Psoas muscle (tissue), 8 donors: ENCODE measurements around the gene EFCAB11. TPM values are rescaled to one million over a fixed set of nuclear protein-coding genes. Genes with fewer than 3 reads are reported as not detected.
A peak's percentile ranks its signal among the peaks of the same experiment; 100 is the strongest.

Source experiments
- ATAC-seq, 4 donors: fragments of 200-7000 bp; cut with Tn5 transposase; one replicate each; pipeline ENCODE4 v1.9.1; 2020; ENCODE audit warnings: moderate library complexity in 3 of 4, mild to moderate bottlenecking in 2 of 4
- DNase-seq, 2 donors: peaks; one replicate each; pipeline ENCODE4 v3.0.0-alpha.2; 2020
- H3K27ac ChIP-seq: fragments of 200-600 bp; one replicate; pipeline ENCODE4 v1.8.0; 2022
- H3K27me3 ChIP-seq, 3 donors: fragments of 200-600 bp in 1 of 3; one replicate each; pipeline versions ENCODE4 v1.6.1 to v1.8.0; 2013 to 2022; ENCODE audit warnings: low read length in 2 of 3, mild to moderate bottlenecking in 2 of 3, moderate library complexity in 1 of 3; ENCODE audit not compliant: insufficient read depth in 3 of 3
- H3K36me3 ChIP-seq, 2 donors: fragments of 200-600 bp in 1 of 2; one replicate each; pipeline versions ENCODE4 v1.6.1 to v1.8.0; 2013 to 2022; ENCODE audit warnings: low read depth in 1 of 2, mild to moderate bottlenecking in 1 of 2, moderate library complexity in 1 of 2; ENCODE audit not compliant: insufficient read depth in 1 of 2
- H3K4me1 ChIP-seq: fragments of 200-600 bp; one replicate; pipeline ENCODE4 v1.8.0; 2022
- H3K4me3 ChIP-seq: fragments of 200-600 bp; one replicate; pipeline ENCODE4 v1.8.0; 2022; ENCODE audit warnings: mild to moderate bottlenecking
- H3K9me3 ChIP-seq: fragments of 200-600 bp; one replicate; pipeline ENCODE4 v1.8.0; 2022
- WGBS, 3 donors: extraction: QIAGEN DNeasy Blood & Tissue Kit; methylation state at CpG; one replicate each; pipeline versions ENCODE4 v1.1.6 to v1.1.7; 2013; 5-methylcytosine and 5-hydroxymethylcytosine counted together
- intact Hi-C, 2 donors: fragments of 100-400 bp; cut with DNase I; formaldehyde crosslinking; loops; one replicate each; pipeline versions ENCODE4 v1.11.0 to v1.14.2; 2022
- polyA plus RNA-seq, 3 donors: library from polyadenylated mRNA; stranded (reverse); fragments of 200-250 nt; gene quantifications; one replicate each; pipeline ENCODE4 v1.2.3, GENCODE V29; 2013
- total RNA-seq, 4 donors: library from RNA; stranded (reverse); fragmentation: NEBNext Ultra II Directional in 2 of 4; extraction: Animal tissue kit (Norgen Biotek cat#: 25700) in 2 of 4; gene quantifications; one replicate each; pipeline versions ENCODE4 v1.2.1 to v1.2.4, GENCODE V29; 2021 to 2023
- TF ChIP-seq, protein P1 (sequence below): fragments of 200-600 bp; IDR thresholded peaks from one replicate; pipeline ENCODE4 v1.8.0; 2022; ENCODE audit warnings: antibody characterized with exemption
- donor health status: healthy with polysubstance abuse.
- donor health status: DM: no; HTN: no; CAD: no; lungs with moderate emphysema.
- donor health status: Bipolar disorder and iron deficiency.
- donor health status: healthy.
- donor health status: DM: yes; HTN: yes; CAD: no.
- donor health status: DM: no; HTN: no; CAD: no.
- donor health status: DM: no; HTN: no; CAD: no.
- donor health status: DM: yes; HTN: yes; CAD: no.

Gene EFCAB11
- total and polyA plus RNA-seq, 7 donors: 0.59 to 5.3 (median 2.4) TPM

DNA sequence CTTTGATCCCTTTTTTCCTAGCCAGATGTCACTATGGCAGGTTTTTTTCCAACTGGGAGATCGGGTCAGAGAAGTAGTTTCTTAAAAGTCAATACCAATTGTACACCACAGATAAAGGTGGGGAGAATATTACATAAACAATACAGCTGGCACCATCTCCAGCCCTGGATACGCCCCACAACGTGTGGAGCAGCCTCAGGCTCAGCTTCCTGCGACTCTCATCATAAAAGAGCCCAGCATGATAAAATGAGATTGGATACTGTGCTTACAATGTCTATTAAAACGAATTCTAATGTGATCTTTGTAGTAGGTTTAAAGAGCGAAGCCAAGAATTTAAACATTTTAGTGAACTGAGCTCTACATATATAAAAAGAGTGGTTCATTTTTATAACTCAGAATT lies 21.5 kb downstream of the EFCAB11 start:
- WGBS, 3 donors: 66 to 73% (median 73%) methylated on average over 6 of the region's 6 CpGs
- Histone ChIP-seq H3K4me1 (no peaks in the 10 kb centered on the region), H3K27me3 (no peaks in the 10 kb centered on the region), H3K27ac (no peak overlapping the region), H3K9me3 (no peaks in the 10 kb centered on the region), H3K4me3 (no peak overlapping the region), H3K36me3 (peaks cover 3 to 13% of the 10 kb centered on the region in 2 donors)
- TF ChIP-seq, protein P1, sequence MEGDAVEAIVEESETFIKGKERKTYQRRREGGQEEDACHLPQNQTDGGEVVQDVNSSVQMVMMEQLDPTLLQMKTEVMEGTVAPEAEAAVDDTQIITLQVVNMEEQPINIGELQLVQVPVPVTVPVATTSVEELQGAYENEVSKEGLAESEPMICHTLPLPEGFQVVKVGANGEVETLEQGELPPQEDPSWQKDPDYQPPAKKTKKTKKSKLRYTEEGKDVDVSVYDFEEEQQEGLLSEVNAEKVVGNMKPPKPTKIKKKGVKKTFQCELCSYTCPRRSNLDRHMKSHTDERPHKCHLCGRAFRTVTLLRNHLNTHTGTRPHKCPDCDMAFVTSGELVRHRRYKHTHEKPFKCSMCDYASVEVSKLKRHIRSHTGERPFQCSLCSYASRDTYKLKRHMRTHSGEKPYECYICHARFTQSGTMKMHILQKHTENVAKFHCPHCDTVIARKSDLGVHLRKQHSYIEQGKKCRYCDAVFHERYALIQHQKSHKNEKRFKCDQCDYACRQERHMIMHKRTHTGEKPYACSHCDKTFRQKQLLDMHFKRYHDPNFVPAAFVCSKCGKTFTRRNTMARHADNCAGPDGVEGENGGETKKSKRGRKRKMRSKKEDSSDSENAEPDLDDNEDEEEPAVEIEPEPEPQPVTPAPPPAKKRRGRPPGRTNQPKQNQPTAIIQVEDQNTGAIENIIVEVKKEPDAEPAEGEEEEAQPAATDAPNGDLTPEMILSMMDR: no peak
- no peak for ATAC-seq
- intact Hi-C loops: no loop called here
- DNase-seq: no peak

DNA sequence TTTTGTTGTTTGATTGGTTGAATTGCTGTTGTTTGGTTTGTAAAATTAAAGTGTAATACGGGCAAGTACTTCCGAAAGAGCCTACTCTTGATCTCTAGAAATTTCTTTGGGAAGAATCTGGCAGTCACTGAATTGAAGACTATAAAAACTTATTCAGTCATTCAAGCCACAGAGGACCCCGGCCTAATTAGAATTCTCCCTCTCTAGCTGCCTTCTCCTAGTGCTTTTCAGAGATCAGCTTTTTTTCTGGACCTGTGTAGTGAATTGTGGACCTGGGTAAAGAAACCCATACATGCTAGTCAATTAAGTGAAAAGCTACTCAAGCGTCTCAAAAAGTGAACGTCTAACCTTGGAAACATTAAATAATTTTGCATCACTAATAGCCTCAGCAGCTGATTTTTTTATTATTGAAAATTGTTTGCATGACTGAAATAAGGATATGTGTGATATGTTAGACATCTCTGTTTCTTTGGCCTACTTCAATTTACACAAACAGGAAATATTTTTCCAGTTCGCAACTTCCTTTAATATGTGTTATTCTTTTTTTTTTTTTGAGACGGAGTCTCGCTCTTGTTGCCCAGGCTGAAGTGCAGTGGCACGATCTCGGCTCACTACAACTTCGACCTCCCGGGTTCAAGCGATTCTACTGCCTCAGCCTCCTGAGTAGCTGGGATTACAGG lies 27.2 kb downstream of the EFCAB11 start:
- H3K27ac ChIP-seq: no peak overlapping the region

DNA sequence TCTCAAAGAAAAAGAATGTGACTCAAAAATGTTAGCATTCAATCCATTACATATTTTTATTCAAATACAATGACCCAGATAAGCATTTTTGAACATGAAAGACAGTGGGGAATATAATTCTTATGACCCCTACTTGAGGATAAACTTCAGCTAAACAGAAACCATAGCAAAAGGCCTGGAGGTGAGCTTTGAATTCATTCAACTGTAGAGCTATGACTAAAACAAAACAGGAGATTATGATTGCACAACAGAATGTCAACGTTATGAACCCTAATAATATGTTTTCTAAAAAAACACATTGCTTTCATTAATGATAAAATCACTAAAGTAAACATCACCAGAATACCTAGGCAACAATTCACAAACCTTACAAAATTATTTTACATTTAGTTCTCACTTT lies 27.8 kb downstream of the EFCAB11 start:
- intact Hi-C loops: no loop called here
- TF ChIP-seq, protein P1: no peak
- H3K27ac ChIP-seq: no peak overlapping the region
- no peak overlapping the region for H3K4me3 ChIP-seq
- no peaks in the 10 kb centered on the region for H3K9me3 ChIP-seq
- no peak for DNase-seq
- H3K27me3 ChIP-seq: no peaks in the 10 kb centered on the region
- H3K4me1 ChIP-seq: no peaks in the 10 kb centered on the region
- ATAC-seq: no peak
- 28 to 59% (median 35%) methylated on average over 1 of the region's 1 CpG for WGBS, 3 donors
- peaks cover under 1 to 8% of the 10 kb centered on the region in 2 donors for H3K36me3 ChIP-seq

More for the DNA sequence above, 27.2 kb downstream of the EFCAB11 start:
- intact Hi-C loops: no loop called here
- no peak for DNase-seq
- WGBS, 3 donors: 84 to 91% (median 90%) methylated on average over 13 of the region's 13 CpGs
- no peak overlapping the region for H3K4me3 ChIP-seq
- no peaks in the 10 kb centered on the region for H3K9me3 ChIP-seq
- no peak for ATAC-seq
- no peaks in the 10 kb centered on the region for H3K27me3 ChIP-seq
- H3K36me3 ChIP-seq: peaks cover 3 to 13% of the 10 kb centered on the region in 2 donors
- TF ChIP-seq, protein P1: no peak
- H3K4me1 ChIP-seq: no peaks in the 10 kb centered on the region

DNA sequence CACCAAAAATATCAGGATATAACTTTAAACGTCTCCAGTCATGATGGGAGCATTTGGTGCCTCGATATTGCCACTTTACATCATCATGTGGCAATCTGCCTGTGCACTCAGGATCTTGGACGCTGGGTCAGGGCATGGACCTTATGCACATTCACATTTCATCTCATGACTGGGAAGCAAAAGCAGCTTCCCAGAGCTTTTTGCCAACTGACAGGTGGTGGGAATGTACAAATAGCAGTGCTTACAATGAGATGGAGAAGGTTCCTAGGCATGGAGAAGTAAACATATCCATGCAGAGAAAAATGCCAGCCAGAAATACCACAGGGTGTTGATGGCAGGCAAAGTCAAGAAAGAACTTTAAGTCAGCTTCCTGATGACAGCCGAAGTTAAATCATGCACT lies 30.3 kb downstream of the EFCAB11 start:
- no peaks in the 10 kb centered on the region for H3K27me3 ChIP-seq
- WGBS, 3 donors: 26 to 31% (median 30%) methylated on average over 4 of the region's 4 CpGs
- H3K36me3 ChIP-seq: no peaks in the 10 kb centered on the region
- H3K27ac ChIP-seq: no peak overlapping the region
- TF ChIP-seq, protein P1: no peak
- no peaks in the 10 kb centered on the region for H3K9me3 ChIP-seq
- H3K4me1 ChIP-seq: no peaks in the 10 kb centered on the region
- no peak overlapping the region for H3K4me3 ChIP-seq
- intact Hi-C loops: no loop called here
- peak in 2 of 4 donors; percentile 20 to 33 for ATAC-seq
- DNase-seq: no peak
